C4-2B (cell line): Measurements from ENCODE around the gene FAF1.

Source experiments
- H3K27ac ChIP-seq: fragments of 450-650 bp; 2 replicates; pipeline ENCODE4 v1.5.1; 2017
- CTCF ChIP-seq: fragments of 450-650 bp; conservative IDR thresholded peaks from 2 replicates; pipeline ENCODE4 v1.5.1; 2017; ENCODE audit warnings: mild to moderate bottlenecking
- ZFX ChIP-seq: fragments of 450-650 bp; IDR thresholded peaks from 2 replicates; pipeline ENCODE4 v1.6.1; 2017

The FAF1 gene

GRCh38 chr1:50517488-50517887, 442.6 kb downstream of the FAF1 start:
- TF ChIP-seq ZFX (no peak), CTCF (no peak)

GRCh38 chr1:50516056-50516455, 444.0 kb downstream of the FAF1 start:
- no peak for TF ChIP-seq ZFX
- H3K27ac ChIP-seq = no peak overlapping the region

More at GRCh38 chr1:50517488-50517887, 442.6 kb downstream of the FAF1 start:
- H3K27ac ChIP-seq = no peak overlapping the region

GRCh38 chr1:50508040-50508586, 452.0 kb downstream of the FAF1 start:
- TF ChIP-seq CTCF = no peak
- no peak overlapping the region for H3K27ac ChIP-seq

GRCh38 chr1:50505427-50505826, 454.6 kb downstream of the FAF1 start:
- H3K27ac ChIP-seq = no peak overlapping the region
- TF ChIP-seq CTCF = no peak
- TF ChIP-seq ZFX = no peak

GRCh38 chr1:50503515-50503914, 456.6 kb downstream of the FAF1 start:
- TF ChIP-seq ZFX (no peak), CTCF (no peak)
- H3K27ac ChIP-seq = no peak overlapping the region

- no peak overlapping the region for H3K27ac ChIP-seq
- TF ChIP-seq ZFX = no peak
- no peak for TF ChIP-seq CTCF
Observed at GRCh38 chr1:50502147-50502546, 457.9 kb downstream of the FAF1 start.

- no peak for TF ChIP-seq ZFX
- TF ChIP-seq CTCF = no peak
- H3K27ac ChIP-seq = no peak overlapping the region
Observed at GRCh38 chr1:50497007-50497406, 463.1 kb downstream of the FAF1 start.

- no peak for TF ChIP-seq ZFX
- no peak for TF ChIP-seq CTCF
- H3K27ac ChIP-seq = no peak overlapping the region
Observed at GRCh38 chr1:50493710-50494109, 466.4 kb downstream of the FAF1 start.
